Suprapubic skin (tissue), 4 donors: ENCODE data around the gene ZNF277.

Experiments
- CTCF ChIP-seq, 2 donors: fragments of 200-600 bp in 1 of 2; fragments of 450-650 bp in 1 of 2; sonication (generic) in 1 of 2; IDR thresholded peaks; one replicate each; pipeline ENCODE4 v1.5.1; 2016 to 2019; ENCODE audit warnings: antibody characterized with exemption in 2 of 2, mild to moderate bottlenecking in 1 of 2, moderate library complexity in 1 of 2
- EP300 ChIP-seq: sonication (generic); formaldehyde crosslinking; IDR thresholded peaks from one replicate; pipeline ENCODE4 v1.6.1; 2017; ENCODE audit warnings: antibody characterized with exemption
- POLR2A ChIP-seq, 2 donors: fragments of 450-650 bp; IDR thresholded peaks; one replicate each; pipeline ENCODE4 v1.6.1; 2017; ENCODE audit warnings: antibody characterized with exemption in 2 of 2, mild to moderate bottlenecking in 2 of 2, moderate library complexity in 2 of 2
- POLR2AphosphoS5 ChIP-seq, 3 donors: sonication (generic); formaldehyde crosslinking; IDR thresholded peaks; one replicate each; pipeline ENCODE4 v1.6.1; 2017; ENCODE audit warnings: antibody characterized with exemption in 3 of 3

- TF ChIP-seq EP300 = no peak
- TF ChIP-seq POLR2A (IDR thresholded peaks at IDR 0.05) = no peak
- TF ChIP-seq CTCF (IDR thresholded peaks at IDR 0.05) = no peak
- no peak for TF ChIP-seq POLR2AphosphoS5 (IDR thresholded peaks at IDR 0.05)
These were observed 121.1 kb downstream of the ZNF277 start for GRCh38 chr7:112327566-112327965.
